Subcutaneous adipose tissue (tissue), 4 donors: ENCODE data around the gene RABGAP1. TPM values are rescaled to one million over a fixed set of nuclear protein-coding genes. Genes with fewer than 3 reads are reported as not detected.

ENCODE experiments used
- total RNA-seq, 4 donors: library from RNA; depleted of rRNA; stranded (reverse); fragments of >200 nt; gene quantifications; one replicate each; pipeline ENCODE4 v1.1.0, GENCODE V29; 2016
- TF ChIP-seq, protein P1 (sequence below): fragments of 450-650 bp; IDR thresholded peaks from one replicate; pipeline ENCODE4 v1.5.1; 2016; ENCODE audit warnings: low read depth, mild to moderate bottlenecking, control low read depth, antibody characterized with exemption, moderate library complexity

The RABGAP1 gene
- total RNA-seq, 4 donors from 2014 or later, result 47.4 to 65.4 (median 52.8) TPM

GRCh38 chr9:122912964-122913673 lies 27.7 kb upstream of the RABGAP1 start, which contains the start of gene ZBTB6:
TSS of gene ZBTB6 (minus strand) at chr9:122913323. CDS start at chr9:122912072, 1,251 bp downstream.
- TF ChIP-seq, protein P1, sequence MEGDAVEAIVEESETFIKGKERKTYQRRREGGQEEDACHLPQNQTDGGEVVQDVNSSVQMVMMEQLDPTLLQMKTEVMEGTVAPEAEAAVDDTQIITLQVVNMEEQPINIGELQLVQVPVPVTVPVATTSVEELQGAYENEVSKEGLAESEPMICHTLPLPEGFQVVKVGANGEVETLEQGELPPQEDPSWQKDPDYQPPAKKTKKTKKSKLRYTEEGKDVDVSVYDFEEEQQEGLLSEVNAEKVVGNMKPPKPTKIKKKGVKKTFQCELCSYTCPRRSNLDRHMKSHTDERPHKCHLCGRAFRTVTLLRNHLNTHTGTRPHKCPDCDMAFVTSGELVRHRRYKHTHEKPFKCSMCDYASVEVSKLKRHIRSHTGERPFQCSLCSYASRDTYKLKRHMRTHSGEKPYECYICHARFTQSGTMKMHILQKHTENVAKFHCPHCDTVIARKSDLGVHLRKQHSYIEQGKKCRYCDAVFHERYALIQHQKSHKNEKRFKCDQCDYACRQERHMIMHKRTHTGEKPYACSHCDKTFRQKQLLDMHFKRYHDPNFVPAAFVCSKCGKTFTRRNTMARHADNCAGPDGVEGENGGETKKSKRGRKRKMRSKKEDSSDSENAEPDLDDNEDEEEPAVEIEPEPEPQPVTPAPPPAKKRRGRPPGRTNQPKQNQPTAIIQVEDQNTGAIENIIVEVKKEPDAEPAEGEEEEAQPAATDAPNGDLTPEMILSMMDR, result no peak

DNA sequence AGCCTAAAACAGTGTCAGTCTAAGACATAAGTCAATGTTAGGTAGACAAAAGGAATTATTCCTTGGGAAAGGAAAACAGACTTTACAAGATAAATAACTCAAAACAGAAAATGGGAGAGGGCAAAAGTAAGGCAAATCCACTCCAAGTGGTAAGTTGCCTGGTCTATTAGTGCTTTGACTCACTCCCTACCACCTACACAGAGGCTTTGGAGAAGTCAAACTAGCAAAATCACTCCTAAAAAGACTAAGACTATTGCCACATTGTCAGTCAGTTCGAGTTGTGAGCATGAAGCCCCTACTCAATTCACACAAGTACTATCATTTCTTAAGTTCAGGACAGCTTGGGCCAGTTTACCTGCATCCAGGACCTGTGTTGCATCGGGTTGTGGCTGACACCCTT lies 22.5 kb upstream of the RABGAP1 start:
- TF ChIP-seq, protein P1, result no peak

DNA sequence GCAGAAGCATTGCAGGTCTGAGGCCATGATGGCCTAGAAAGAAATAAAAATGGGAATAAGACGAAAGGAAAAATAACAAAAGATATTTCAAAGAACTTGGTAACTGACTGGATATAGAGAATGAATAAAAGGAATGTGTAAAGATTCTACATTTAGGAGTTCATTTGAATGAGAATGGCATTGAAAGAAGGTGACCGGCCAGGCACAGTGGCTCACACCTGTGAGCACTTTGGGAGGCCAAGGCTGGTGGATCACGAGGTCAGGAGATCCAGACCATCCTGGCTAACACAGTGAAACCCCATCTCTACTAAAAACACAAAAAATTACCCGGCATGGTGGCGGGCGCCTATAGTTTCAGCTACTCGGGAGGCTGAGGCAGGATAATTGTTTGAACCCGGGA lies 18.1 kb upstream of the RABGAP1 start:
- TF ChIP-seq, protein P1, result no peak

DNA sequence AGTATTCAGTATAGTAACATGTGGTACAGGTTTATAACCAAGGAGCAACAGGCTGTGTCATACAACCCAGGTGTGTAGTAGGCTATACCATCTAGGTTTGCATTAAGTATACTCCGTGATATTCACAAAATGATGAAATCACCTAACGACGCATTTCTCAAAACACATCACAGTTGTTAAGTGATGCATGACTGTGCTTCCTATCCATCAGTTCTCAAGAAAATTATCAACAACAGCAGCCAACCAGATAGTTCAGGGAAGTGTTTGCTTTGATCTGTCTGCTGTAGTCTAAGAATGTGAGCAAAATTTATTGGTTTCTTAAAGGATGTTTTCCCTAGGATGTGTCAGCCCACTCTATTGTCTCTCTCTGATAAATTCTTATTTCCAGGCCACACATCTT lies 16.9 kb upstream of the RABGAP1 start:
- TF ChIP-seq, protein P1, result no peak

GRCh38 chr9:122929796-122930354 lies 10.9 kb upstream of the RABGAP1 start:
- TF ChIP-seq, protein P1, result no peak

DNA sequence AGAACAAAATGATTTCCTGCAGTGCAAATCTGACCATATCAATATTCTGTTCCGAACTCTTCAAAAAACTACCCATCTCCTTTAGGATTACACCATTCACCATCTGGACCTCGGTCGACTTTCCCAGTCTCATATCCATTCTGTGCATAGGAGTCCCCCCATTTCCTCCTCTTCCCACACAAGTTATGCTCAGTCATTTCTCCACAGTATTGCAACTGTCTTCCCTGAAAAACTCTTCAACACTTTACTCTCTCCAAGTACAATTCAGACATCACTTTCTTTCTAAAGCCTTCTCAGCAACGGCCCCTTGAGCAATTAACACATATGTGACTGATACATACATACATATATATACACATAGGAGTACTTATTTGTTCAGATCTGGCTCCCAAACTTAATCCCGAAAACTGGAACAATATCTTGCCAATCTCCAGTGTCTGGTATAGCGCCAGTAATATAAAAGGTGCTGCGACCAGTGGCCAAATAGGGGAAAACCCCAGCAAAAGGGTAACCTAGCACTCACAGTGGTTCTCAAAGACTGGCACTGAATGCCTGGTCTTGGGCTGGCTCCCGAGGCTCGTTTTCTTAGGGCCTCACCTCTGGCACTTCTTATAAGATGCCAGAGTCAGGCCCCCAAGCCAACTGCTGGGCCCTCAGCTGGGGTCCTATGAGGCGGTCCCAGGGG lies 10.1 kb upstream of the RABGAP1 start:
- TF ChIP-seq, protein P1, result no peak
